GM18519 (cell line): ENCODE data around the gene RPAIN.
"Not testable (repeated sequence)": the region's sequence is repeated elsewhere in the genome, so short reads cannot be mapped to it uniquely, and the experiment has no call there.

Source experiments
- ATAC-seq: cut with Tn5 transposase; IDR thresholded peaks from one replicate; pipeline ENCODE4 v1.9.1; 2021; ENCODE audit warnings: mild to moderate bottlenecking, moderate library complexity; ENCODE audit not compliant: unreplicated experiment, low FRiP score

RPAIN gene

DNA sequence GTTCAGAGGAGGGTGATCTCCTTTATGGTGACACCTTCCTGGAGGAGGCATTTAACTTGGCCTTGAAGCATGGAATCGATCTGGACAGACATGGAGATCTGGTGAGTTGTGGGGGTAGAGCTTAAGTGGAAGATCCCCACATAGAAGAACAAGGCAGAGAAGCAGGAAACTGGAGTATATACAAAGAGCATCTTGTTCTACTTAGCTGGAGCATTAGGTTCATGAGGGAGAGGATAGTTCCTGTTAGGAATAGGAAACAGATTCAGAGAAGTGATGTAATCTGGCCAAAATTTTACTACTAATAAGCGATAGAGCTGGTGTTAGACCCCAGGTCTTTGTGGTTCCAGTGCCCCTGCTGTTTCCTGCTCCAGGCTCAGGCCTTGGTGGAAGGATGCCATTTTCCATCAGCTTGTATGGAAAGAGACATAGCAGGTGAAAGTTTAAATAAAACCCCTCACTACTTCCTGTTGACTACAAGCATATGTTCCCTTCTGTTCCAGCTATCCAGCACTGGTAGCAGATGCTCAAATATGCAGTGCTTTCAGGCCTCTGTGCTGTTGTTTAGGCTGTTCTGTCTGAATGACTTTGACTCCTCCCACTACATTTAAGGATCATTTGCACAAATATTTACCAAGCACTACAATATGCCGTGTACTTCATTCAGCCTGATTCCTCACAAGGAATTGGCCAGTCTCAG is 9.4 kb downstream of the RPAIN start:
- ATAC-seq = no peak

DNA sequence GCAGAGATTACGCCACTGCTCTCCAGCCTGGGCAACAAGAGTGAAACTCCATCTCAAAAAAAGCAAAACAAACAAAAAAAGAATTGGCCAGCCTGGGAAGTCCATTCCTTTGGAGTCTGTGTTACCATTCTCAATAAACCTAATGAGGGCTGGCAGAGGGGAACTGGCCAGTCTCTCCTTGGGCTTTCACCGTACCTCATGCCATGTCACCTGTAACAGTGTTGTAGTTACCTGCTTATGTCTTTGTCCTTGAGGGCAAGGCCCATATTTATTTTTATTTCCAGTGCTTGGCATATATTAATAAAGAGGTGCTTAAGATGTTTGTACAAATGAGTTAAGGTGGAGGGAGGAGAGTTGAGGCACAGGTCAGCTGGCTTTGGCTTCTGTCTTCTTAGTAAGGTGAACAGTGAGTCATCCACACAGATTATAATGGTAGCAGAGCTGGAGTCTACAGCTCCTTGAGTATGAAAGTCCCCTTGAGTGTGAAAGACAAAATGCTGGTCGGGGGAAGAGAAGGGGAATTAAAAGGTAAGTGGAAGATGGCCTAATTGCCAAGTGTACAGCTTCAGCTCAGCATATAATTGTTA is 10.5 kb downstream of the RPAIN start:
- no peak for ATAC-seq

DNA sequence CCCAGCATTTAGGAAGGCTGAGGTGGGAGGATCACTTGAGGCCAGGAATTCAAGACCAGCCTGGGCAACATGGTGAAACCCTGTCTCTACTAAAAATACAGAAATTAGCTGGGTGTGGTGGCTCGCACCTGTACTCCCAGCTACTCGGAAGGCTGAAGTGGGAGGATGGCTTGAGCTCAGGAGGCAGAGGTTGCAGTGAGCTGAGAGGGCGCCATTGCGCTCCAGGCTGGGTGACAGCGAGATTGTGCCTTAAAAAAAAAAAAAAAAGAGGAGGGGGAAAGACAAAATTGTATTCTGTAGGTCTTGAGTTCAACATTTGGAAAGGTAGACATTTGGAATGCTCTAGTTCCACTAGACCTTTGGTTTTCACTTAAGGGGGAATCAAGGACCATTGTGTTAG is 11.3 kb downstream of the RPAIN start:
- ATAC-seq = not testable (repeated sequence)

DNA sequence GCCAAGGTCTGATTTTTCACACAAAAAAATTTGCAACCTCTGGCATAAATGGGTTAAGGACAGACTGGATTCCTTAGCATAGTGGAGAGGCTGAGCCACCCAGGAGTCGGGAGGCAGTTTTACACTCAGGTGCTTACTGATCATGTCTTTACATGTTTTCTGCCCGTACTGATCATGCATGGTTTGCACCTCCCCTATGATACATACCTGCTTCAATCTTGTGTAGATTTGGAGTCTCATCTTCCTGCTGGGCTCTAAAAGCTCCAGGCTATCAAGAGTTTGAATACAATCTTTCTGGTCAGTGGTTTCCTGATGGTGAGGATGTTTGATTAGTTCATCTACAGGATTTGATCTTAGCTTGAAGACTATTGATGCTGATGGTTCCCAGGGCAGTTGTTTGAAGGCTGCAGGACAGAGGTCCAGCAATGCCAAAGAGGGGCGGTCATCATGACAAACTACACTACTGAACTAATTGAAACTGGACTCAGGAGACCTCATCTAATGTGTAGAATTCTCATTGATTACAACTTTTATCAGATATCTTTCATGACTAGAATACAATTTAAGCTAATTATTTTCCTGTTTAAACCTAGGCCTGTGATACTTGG is 12.1 kb downstream of the RPAIN start:
- no peak for ATAC-seq

DNA sequence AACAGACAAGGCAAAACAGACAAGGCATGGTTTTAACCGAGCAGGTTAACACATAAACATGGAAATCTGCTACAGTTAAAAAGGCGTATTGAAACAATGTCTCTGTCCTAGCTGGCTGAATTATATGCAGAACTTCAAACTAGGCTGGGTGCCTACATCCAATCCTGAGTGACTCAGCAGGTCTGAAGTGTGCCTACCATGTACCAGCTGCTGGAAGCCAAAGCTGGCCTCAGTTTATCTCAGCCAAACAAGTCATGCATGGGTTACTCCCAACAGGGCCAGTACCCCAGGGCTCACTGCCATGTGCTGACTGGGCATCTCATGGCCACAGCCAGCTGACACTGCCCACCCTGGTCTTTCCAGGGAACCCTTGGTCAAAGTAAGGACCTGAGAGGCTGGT is 15.0 kb downstream of the RPAIN start:
- ATAC-seq = no peak

DNA sequence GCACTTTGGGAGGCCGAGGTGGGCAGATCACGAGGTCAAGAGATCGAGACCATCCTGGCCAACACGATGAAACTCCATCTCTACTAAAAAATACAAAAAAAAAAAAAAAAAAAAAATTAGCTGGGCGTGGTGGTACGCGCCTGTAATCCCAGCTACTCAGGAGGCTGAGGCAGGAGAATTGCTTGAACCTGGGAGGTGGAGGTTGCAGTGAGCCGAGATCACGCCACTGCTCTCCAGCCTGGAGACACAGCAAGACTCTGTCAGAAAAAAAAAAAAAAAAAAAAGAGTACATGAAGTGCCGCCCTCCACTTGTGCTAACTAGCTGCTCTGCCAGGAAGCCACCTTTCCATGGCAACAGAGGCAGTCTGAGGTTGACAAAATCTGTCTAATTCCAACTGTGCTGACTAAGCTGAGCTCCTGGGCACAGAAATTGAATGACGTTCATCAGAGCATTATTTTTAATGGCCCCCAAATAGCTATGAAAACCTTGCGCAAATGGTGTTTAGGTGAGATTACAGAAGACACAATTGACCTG is 15.9 kb downstream of the RPAIN start:
- ATAC-seq = not testable (repeated sequence)

DNA sequence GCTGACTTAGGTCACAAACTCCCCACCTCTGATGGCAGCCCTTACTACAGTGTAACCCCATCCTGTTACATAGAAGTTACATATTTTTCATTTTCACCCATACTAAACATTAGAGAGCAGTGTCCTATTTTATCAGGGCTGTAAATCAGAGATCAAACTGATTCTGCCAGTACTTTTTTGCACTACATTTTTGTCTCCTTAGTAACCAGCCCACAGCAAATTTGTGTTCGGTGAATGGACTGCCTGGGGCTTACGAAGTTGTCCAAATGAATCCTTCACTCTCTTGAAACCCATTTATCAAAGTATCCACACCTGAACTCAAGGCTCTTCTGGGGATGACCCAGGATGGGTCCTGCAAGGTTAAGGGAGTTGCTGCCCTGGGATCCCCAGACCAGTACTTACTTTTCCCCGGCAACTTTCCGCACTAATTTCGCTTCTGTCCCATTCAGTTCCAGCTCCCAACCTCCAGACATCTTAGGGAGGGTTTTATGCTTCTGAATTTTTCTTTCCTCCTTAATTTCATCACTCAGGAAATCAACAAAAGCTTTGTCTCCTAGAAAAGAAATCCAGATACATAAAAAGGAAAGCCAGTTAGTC is 17.8 kb downstream of the RPAIN start:
- no peak for ATAC-seq

DNA sequence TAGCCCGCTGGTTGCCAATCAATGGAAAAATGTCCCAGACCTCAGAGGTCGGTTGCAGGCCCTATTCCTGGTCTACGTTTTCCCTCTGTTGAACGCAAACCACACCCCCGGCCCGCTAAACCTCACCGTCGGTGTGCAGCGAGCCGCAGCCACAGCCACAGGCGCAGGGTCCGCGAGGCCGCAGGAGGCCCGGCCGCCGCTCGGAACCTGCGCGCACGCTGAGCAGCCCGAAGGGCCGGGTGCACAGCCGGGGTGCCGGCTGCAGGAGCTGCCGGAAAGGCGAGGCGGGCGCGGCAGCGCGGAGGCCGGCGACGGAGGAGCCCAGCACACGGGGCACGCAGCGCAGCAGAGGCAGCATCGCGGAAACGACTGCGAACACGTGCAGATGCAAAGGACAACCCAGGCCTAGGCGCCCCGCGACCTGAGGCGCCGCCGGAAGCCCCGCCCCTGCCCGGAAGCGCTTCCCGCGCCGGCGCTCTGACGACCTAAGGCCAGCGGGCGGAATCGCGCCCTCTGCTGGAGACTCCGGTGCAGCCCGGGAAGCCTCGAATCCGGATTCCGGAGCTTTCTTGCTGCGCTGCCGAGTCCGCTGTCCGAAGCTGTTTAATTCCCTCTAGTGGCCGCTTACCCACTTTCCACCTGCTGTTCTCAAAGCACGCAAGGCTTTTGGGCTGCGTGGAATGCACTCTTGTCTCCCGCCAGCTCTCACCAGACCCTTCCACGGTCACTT is 18.9 kb downstream of the RPAIN start, which contains the start of gene C1QBP:
Gene C1QBP (minus strand): TSS at position 440 of the 730 bp plus-strand sequence. CDS start 82 bp downstream, at position 358.
- ATAC-seq = peak; percentile 63

DNA sequence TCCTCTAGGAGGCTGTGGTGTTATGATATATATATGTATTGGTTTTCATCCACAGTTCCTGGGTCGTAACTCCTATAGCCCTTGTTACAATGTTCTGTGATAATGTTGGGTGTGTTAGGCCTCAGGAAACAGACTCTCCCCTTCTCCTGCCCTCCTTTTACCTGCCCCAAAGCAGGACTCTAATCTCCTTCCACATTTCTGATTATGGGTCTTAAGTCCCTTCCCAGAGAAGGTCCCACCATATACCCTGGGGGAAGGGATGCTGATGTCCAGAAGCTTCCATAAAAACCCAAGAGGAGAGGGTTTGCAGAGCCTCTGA is 19.4 kb downstream of the RPAIN start:
- no peak for ATAC-seq

DNA sequence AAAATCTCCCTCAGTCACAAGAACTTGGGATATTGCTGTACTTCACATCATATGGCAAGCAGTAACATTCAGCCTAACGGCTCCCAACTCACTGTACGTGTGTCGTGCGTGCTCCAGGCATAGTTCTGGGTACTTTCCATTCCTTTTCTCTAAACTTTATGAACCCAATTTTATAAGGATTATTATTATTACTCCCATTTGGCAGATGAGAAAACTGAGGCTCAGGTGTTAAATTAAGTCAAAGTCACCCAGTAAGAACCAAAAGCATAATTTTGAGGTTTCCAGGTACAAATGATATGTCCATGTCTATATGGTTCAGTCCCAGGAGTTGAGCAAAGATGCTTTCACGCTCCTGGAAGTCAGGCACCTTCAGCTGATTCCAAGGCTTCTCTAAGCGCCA is 23.7 kb downstream of the RPAIN start:
- ATAC-seq = no peak

DNA sequence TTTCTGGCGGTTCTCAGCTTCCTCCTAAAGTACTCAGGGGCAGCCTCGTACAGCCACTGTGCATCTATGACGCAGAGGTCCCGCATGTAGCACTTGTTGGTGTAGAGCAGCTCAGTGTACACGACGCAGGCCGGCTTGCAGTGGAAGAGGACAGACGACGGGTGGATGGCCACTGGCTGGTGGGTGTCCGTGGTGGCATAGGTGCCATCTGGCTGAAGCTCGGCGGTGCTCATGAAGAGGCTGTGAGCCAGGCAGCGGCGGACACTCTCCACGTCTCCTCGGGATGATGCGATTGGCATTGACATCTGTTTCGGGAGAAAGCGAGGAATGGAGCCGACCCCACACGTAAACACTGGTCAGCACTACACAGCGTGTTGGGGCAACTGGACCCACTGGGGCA is 24.2 kb downstream of the RPAIN start:
- no peak for ATAC-seq

DNA sequence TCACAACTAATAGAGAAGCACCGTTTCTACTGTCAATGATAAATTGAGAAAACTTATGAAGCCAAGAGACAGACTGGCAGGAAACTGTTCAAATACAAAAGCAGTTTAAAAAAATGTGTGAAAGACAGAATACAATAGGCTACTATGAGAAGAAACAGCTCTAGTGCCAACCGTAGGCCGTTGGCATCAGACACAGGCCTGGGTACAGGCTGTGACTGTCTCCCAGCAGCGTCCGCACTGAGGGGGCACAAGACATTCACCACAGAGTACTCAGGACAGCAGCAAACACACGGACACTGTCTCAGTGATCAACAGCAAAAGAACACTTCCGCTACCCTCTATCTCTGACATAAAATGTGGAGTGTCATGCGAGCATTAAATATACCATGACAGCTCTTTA is 26.8 kb downstream of the RPAIN start:
- ATAC-seq = no peak

DNA sequence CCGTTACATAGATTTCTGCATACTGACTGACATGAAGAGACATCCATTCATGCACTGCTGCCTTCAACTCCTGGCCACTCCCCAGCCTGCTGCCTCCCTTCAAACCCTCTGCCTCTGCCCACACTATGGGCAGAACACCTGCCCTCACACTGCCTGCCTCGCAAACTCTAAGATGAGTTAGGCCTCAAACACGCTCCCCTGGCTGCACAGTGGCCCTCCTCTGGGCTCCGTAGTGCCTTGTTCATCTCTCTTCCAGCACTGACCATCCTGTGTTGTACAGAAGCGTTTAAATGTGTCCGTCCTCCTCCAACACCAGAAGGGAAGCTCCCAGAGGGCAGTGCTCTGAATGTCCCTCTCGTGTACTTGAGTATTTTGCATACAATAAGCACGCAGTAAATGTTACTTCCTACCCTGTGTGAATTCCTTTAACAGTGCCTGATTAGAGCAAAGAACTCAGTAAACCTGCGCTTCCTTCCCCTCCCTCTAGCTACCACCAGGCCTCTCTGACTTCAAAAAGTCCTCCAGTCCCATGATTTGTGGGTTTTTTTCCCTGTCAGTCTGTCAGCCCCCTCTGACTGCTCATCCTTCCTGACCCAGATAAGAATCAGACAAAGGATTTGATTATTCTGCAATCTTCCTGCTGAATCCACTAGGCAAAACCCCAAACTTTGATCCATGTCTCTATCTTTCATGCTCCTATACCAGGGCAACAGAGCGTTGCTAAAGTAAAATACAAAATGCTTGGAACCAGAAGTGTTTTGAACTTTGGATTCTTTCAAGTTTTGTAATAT is 44.9 kb downstream of the RPAIN start:
- ATAC-seq = no peak

DNA sequence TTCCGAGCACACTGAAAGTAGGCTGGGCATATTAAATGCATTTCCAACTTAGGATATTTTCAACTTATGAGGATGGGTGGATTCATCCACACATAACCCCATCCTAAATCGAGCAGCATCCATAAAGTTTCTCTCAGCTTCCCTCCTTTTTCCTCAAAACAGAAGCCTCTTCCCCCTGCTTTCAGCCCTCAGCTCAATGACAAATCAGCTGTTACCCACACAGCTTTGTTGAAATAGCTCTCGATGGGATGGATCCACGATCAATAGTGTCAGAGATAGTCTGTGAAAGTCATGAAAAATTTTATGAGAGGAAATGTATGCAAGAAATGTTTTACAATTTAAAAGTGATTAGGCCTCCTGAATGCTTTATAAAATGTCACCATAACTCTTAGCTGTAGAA is 46.3 kb downstream of the RPAIN start:
- no peak for ATAC-seq

DNA sequence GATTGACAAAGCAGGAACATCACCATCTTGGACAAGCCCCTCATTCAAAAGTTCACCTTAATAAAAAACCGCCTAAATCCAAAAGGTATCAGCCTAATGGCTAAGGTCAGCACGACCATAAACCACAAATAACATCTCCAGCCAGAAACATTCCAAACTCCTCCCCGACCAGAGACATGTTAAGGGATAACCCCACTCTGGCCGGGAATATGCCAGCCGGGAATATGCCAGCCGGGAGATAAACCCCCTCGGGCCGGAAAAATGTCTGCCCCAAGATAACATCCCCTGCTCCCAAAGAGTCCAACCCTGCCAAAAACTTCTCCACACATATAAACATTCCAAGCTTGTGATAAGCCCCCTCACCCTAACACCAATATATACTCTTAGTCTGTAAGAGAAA is 47.4 kb downstream of the RPAIN start:
- no peak for ATAC-seq

DNA sequence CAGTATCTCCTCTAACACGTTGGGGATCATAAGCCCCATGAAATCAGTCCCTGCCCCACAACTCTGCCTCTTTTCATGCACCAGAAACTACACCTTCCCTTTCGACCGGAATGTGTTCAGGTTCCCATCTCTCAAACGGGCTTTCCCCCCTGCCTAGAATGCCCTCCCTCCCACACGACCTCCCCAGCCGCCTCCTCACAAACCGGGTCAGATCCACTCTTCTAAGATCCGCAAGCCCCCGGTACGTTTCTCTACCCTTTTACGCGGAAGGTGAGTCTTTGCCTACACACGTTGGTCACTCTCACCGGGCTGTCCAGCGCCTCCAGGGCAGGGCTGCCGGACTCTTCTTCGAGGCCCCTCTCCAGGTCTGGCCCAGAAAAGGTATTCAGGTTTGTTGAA is 48.1 kb downstream of the RPAIN start:
- ATAC-seq = no peak

DNA sequence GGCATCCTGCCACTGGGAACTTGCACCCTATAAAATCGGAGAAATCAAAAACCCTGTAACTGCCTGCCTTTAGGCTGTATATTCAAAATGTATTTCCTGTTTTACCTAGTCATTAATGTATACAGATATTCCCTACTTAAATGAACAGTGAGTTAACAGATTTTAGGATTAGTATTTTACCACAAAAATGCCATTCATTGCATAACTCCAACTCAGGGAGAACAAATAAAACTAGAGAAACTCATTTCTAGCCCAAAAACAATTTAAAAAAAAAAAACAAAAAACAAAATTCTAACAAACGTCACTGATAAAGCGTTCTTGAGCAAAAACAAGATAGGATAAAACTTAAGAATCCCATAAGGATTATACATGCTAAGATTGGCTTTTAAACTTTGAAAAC is 52.5 kb downstream of the RPAIN start:
- ATAC-seq = no peak

DNA sequence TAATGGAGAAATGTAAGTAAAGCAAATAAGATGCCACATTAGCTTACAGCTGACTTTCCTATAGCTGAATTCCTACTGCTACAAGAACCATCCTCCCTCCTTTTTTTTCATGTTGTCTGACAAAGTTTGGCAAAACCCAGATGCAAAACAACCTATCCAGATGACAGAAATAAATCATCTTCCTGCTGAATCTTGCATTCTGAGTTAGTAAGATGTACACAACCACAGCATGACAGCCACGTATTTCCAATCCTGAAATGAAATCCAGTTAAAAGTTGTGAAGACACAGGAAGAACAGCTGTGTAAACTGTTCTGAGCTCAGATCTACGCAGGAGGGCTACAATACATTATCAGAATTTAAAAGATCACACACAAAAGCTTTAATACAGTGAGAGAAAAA is 53.9 kb downstream of the RPAIN start:
- ATAC-seq = no peak

DNA sequence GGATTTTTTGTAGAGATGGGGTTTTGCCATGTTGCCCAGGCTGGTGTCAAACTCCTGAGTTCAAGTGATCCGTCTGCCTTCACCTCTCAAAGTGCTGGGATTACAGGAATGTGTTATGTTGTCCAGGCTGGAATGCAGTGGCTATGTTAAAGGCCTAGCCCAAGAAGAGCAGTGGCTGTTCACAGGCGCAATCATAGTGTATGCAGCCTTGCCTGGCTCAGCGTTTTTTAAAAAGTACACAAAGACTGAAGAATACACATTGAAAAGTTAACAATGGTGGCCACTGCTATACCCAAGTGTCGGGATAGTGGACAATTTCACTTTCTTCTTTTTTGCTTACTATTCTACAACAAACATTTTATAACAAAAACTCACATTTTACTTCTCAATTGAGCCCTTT is 59.0 kb downstream of the RPAIN start:
- no peak for ATAC-seq

DNA sequence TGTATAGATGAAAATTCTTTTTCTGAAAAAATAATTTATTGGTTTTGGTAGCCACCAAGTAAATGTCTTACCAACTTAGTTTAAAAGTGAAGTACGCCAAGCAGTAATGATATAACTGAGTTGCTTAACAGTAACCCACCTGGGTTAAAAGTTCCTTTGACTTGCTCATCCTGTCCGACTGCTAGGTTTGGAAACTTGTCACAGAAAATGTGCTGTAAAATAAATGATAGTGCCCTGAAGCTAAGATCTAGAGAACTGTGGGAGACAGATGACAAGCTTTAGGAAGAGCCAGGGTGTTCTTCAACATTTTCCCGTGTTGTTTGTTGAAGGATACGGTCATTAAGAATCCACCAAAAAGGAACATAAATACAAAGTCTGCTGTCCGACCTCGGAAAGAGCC is 61.0 kb downstream of the RPAIN start:
- ATAC-seq = no peak
